Transverse colon (tissue), 4 donors: ENCODE results near the gene TOM1L2.

ENCODE experiments used
- CTCF ChIP-seq, 5 experiments: fragments of 200-600 bp in 3 of 5; fragments of 450-650 bp in 2 of 5; sonication (generic) in 3 of 5; IDR thresholded peaks; 1 replicate in 2 of 5; 2 replicates in 3 of 5; pipeline ENCODE4 v1.5.1; 2016 to 2017; ENCODE audit warnings: antibody characterized with exemption in 5 of 5, inconsistent platforms in 3 of 5, mild to moderate bottlenecking in 2 of 5, moderate library complexity in 1 of 5
- POLR2A ChIP-seq: fragments of 450-650 bp; IDR thresholded peaks from one replicate; pipeline ENCODE4 v1.6.1; 2016; ENCODE audit warnings: antibody characterized with exemption, mild to moderate bottlenecking, moderate library complexity
- POLR2AphosphoS5 ChIP-seq, 3 donors: sonication (generic); formaldehyde crosslinking; IDR thresholded peaks; one replicate each; pipeline ENCODE4 v1.6.1; 2016; ENCODE audit warnings: antibody characterized with exemption in 3 of 3

- no peak for TF ChIP-seq CTCF (IDR thresholded peaks at IDR 0.05)
- TF ChIP-seq POLR2AphosphoS5 (IDR thresholded peaks at IDR 0.05), result no peak
- TF ChIP-seq POLR2A, result no peak
These were observed 33.3 kb upstream of the TOM1L2 start for GRCh38 chr17:18005496-18005895.
